Trophoblast cell (in vitro differentiated cells and primary cell): ENCODE data around the gene CYTH2.

Source experiments
- DNase-seq, 2 donors: peaks; one replicate each; pipeline ENCODE4 v3.0.0-alpha.2; 2016
- H2AFZ ChIP-seq: 2 replicates; pipeline ENCODE4 v1.6.1; 2013; ENCODE audit warnings: low read length, moderate library complexity, mild to moderate bottlenecking; ENCODE audit not compliant: insufficient read depth, poor library complexity
- H2AK5ac ChIP-seq: 2 replicates; pipeline ENCODE4 v1.6.1; 2013; ENCODE audit warnings: mild to moderate bottlenecking, low read length
- H2BK120ac ChIP-seq: 2 replicates; pipeline ENCODE4 v1.6.1; 2013; ENCODE audit warnings: low read length, mild to moderate bottlenecking, moderate library complexity; ENCODE audit not compliant: insufficient read depth, poor library complexity
- H2BK12ac ChIP-seq: 2 replicates; pipeline ENCODE4 v1.6.1; 2013; ENCODE audit warnings: mild to moderate bottlenecking, low read length, moderate library complexity
- H2BK5ac ChIP-seq: 2 replicates; pipeline ENCODE4 v1.6.1; 2013; ENCODE audit warnings: low read length, low read depth, moderate library complexity, mild to moderate bottlenecking; ENCODE audit not compliant: poor library complexity
- H3K14ac ChIP-seq: 2 replicates; pipeline ENCODE4 v1.6.1; 2013; ENCODE audit warnings: mild to moderate bottlenecking, low read length
- H3K18ac ChIP-seq: 2 replicates; pipeline ENCODE4 v1.6.1; 2013; ENCODE audit warnings: mild to moderate bottlenecking, low read length
- H3K23ac ChIP-seq: 2 replicates; pipeline ENCODE4 v1.6.1; 2013; ENCODE audit warnings: low read length
- H3K27ac ChIP-seq: 2 replicates; pipeline ENCODE4 v1.5.1; 2013; ENCODE audit warnings: low read depth, mild to moderate bottlenecking, inconsistent platforms, low read length, moderate library complexity
- H3K27me3 ChIP-seq: 2 replicates; pipeline ENCODE4 v1.6.1; 2013; ENCODE audit warnings: inconsistent platforms, mild to moderate bottlenecking, low read length, moderate library complexity; ENCODE audit not compliant: insufficient read depth
- H3K36me3 ChIP-seq, 2 experiments: 1 replicate in 1 of 2; 2 replicates in 1 of 2; pipeline ENCODE4 v1.6.1; 2013; ENCODE audit warnings: low read length in 2 of 2, mild to moderate bottlenecking in 2 of 2, moderate library complexity in 1 of 2; ENCODE audit not compliant: insufficient read depth in 2 of 2, control insufficient read depth in 1 of 2
- H3K4ac ChIP-seq: 2 replicates; pipeline ENCODE4 v1.6.1; 2013; ENCODE audit warnings: low read depth, mild to moderate bottlenecking, low read length, moderate library complexity
- H3K4me1 ChIP-seq, 2 experiments: 1 replicate in 1 of 2; 2 replicates in 1 of 2; pipeline ENCODE4 v1.6.1; 2013; ENCODE audit warnings: low read length in 2 of 2, mild to moderate bottlenecking in 2 of 2, moderate library complexity in 1 of 2; ENCODE audit not compliant: insufficient read depth in 2 of 2, control insufficient read depth in 1 of 2
- H3K4me2 ChIP-seq: 2 replicates; pipeline ENCODE4 v1.6.1; 2013; ENCODE audit warnings: inconsistent platforms, mild to moderate bottlenecking, low read length, moderate library complexity
- H3K4me3 ChIP-seq: 2 replicates; pipeline ENCODE4 v1.5.1; 2013; ENCODE audit warnings: mild to moderate bottlenecking, low read depth, low read length, inconsistent platforms
- H3K79me1 ChIP-seq: one replicate; pipeline ENCODE4 v1.6.1; 2013; ENCODE audit warnings: low read length
- H3K79me2 ChIP-seq: 2 replicates; pipeline ENCODE4 v1.6.1; 2013; ENCODE audit warnings: low read length, mild to moderate bottlenecking; ENCODE audit not compliant: control insufficient read depth, insufficient read depth, poor library complexity
- H3K9ac ChIP-seq: 2 replicates; pipeline ENCODE4 v1.6.1; 2013; ENCODE audit warnings: mild to moderate bottlenecking, low read length
- H3K9me3 ChIP-seq: 2 replicates; pipeline ENCODE4 v1.6.1; 2013; ENCODE audit warnings: low read depth, mild to moderate bottlenecking, control low read depth, inconsistent platforms, low read length; ENCODE audit not compliant: insufficient read depth
- H4K12ac ChIP-seq: 2 replicates; pipeline ENCODE4 v1.6.1; 2013; ENCODE audit warnings: low read depth, mild to moderate bottlenecking, low read length, moderate library complexity
- H4K8ac ChIP-seq: 2 replicates; pipeline ENCODE4 v1.6.1; 2013; ENCODE audit warnings: low read depth, mild to moderate bottlenecking, low read length, moderate library complexity
- H4K91ac ChIP-seq: one replicate; pipeline ENCODE4 v1.6.1; 2013; ENCODE audit warnings: low read depth, mild to moderate bottlenecking, low read length, moderate library complexity
- whole genome bisulfite sequencing: extraction: QIAGEN DNeasy Blood & Tissue Kit; methylation state at CpG from one replicate; pipeline ENCODE4 v1.1.7; 2013; ENCODE audit warnings: missing lambda C conversion rate; ENCODE audit not compliant: insufficient read length, insufficient coverage; ENCODE audit errors: extremely low coverage; 5-methylcytosine and 5-hydroxymethylcytosine counted together

CYTH2 gene

DNA sequence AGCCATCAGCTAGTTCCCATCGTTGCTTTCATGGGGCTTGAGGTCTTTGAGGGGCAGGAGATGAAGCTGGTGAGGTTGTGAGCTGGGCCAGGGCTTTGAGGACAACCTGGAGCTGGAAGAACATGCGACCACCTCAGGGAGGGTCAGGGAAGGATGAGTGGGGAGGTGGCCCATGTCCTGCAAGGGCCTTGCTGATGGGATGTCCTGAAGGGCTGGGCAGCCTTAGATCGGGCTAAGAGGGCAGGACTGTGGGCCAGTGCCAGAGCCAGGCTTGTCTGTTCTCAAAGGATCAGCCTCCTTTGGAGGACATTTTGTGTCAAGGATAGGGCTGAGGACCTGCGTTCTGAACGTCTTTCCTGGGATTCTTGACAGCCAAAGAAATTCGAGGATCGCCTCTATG, 10.5 kb downstream of the CYTH2 start:
- Histone ChIP-seq H3K14ac (no peak overlapping the region), H2AK5ac (no peak overlapping the region), H4K91ac (no peak overlapping the region), H4K12ac (no peak overlapping the region), H3K79me1 (no peaks in the 10 kb centered on the region), H4K8ac (no peak overlapping the region), H3K27ac (no peak overlapping the region), H3K27me3 (no peaks in the 10 kb centered on the region), H3K23ac (no peak overlapping the region), H3K36me3 (peaks cover 68 to 70% of the 10 kb centered on the region in 2 experiments), H3K4ac (no peak overlapping the region), H3K4me3 (no peak overlapping the region), H3K4me2 (no peak overlapping the region), H2BK5ac (no peak overlapping the region), H3K9me3 (no peaks in the 10 kb centered on the region), H3K18ac (no peak overlapping the region), H2BK120ac (no peak overlapping the region), H3K4me1 (no peaks in the 10 kb centered on the region), H3K79me2 (no peaks in the 10 kb centered on the region), H3K9ac (no peak overlapping the region), H2AFZ (no peak overlapping the region), H2BK12ac (no peak overlapping the region)
- DNase-seq, result no peak
- WGBS, result no CpG with 5 or more reads among the region's 7 CpGs

DNA sequence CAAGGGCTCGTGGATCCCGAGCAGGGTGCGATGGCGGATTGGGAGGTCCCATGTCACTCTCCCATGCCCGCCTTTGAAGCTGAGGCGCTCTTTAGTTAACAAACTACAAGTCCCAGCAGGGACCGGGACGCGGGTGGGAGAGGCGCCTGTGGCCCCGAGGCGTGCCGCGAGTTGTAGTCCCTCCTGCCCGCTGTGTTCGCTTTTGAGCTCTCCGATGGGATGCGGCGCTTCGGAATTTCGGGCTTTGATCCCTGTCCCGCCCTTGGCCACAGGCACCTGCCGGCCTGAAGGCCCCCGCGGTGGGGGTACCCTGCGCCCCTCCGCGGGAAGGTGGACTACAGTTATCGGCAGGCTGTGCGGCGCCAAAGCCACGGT, 11.0 kb downstream of the CYTH2 start:
- no CpG with 5 or more reads among the region's 32 CpGs for WGBS
- H3K4me1 ChIP-seq, result no peaks in the 10 kb centered on the region
- H3K27ac ChIP-seq, result no peak overlapping the region
- H3K4ac ChIP-seq, result no peak overlapping the region
- no peak overlapping the region for H2AFZ ChIP-seq
- H2BK120ac ChIP-seq, result no peak overlapping the region
- no peak overlapping the region for H4K8ac ChIP-seq
- no peak overlapping the region for H2AK5ac ChIP-seq
- H3K27me3 ChIP-seq, result no peaks in the 10 kb centered on the region
- no peaks in the 10 kb centered on the region for H3K79me1 ChIP-seq
- peaks cover 64 to 66% of the 10 kb centered on the region in 2 experiments for H3K36me3 ChIP-seq
- DNase-seq, result peak in 1 of 2 donors; percentile 42
- H3K9ac ChIP-seq, result no peak overlapping the region
- no peak overlapping the region for H2BK12ac ChIP-seq
- no peak overlapping the region for H3K14ac ChIP-seq
- H3K4me3 ChIP-seq, result no peak overlapping the region
- H4K12ac ChIP-seq, result no peak overlapping the region
- no peaks in the 10 kb centered on the region for H3K9me3 ChIP-seq
- no peak overlapping the region for H2BK5ac ChIP-seq
- H4K91ac ChIP-seq, result no peak overlapping the region
- no peak overlapping the region for H3K4me2 ChIP-seq
- H3K79me2 ChIP-seq, result no peaks in the 10 kb centered on the region
- H3K23ac ChIP-seq, result no peak overlapping the region
- H3K18ac ChIP-seq, result no peak overlapping the region

DNA sequence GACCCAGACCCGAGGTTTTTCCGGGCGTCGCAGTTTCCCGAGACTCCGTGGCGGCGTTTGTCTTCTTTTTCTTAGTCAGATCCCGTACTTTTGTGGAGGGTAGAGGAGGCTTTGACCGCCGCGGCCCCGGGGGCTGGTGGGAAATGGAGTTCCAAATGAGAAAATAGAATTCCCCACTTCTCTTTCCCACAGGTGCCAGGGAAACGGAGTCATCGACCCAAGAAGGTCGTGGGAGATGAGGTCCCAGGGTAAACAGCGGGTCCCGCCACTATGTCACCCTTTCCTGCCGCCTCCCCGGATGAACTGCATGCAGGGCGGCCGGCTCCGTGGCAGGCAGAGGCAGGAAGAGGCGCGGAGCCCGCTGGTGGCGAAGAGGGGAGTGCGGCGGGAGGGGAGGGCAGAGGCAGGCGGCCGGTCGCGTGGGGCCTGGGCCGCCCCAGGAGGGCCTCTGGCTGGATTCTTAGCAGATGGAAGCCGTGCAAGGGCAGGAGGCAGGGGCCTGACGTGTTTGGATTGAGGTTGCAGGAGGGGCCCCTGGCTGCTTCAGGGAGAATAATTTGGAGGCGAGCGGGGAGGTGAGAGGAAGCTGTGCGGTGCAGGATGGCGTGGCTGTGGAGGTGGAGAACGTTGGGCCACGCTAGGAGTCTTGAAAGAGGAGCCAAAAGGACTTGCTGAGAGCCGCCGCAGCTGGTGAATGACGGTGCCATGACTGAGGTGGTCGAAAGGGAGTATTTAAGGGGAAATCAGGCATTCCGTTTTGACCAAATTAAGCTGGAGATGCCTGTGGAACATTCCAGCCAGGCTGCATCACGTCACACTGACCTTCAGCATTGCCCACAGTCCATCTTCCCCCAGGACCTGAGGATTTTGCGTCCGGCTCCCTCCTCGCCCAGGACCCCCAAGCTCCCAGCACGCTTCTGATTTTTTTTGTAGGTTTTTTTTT, 11.7 kb downstream of the CYTH2 start:
- no peaks in the 10 kb centered on the region for H3K79me2 ChIP-seq
- WGBS, result no CpG with 5 or more reads among the region's 52 CpGs
- H3K27me3 ChIP-seq, result no peaks in the 10 kb centered on the region
- no peaks in the 10 kb centered on the region for H3K9me3 ChIP-seq
- no peak overlapping the region for H4K12ac ChIP-seq
- peaks cover 57 to 59% of the 10 kb centered on the region in 2 experiments for H3K36me3 ChIP-seq
- no peak overlapping the region for H2AK5ac ChIP-seq
- no peak overlapping the region for H3K9ac ChIP-seq
- peak in 1 of 2 donors; percentile 26 for DNase-seq
- no peak overlapping the region for H3K4me3 ChIP-seq
- no peak overlapping the region for H4K91ac ChIP-seq
- H3K4me1 ChIP-seq, result no peaks in the 10 kb centered on the region
- H4K8ac ChIP-seq, result no peak overlapping the region
- no peak overlapping the region for H3K14ac ChIP-seq
- H2BK12ac ChIP-seq, result no peak overlapping the region
- H3K23ac ChIP-seq, result no peak overlapping the region
- no peak overlapping the region for H2BK5ac ChIP-seq
- no peak overlapping the region for H3K27ac ChIP-seq
- H3K79me1 ChIP-seq, result no peaks in the 10 kb centered on the region
- H2BK120ac ChIP-seq, result no peak overlapping the region
- H3K4me2 ChIP-seq, result no peak overlapping the region
- H2AFZ ChIP-seq, result no peak overlapping the region
- H3K18ac ChIP-seq, result no peak overlapping the region
- no peak overlapping the region for H3K4ac ChIP-seq

DNA sequence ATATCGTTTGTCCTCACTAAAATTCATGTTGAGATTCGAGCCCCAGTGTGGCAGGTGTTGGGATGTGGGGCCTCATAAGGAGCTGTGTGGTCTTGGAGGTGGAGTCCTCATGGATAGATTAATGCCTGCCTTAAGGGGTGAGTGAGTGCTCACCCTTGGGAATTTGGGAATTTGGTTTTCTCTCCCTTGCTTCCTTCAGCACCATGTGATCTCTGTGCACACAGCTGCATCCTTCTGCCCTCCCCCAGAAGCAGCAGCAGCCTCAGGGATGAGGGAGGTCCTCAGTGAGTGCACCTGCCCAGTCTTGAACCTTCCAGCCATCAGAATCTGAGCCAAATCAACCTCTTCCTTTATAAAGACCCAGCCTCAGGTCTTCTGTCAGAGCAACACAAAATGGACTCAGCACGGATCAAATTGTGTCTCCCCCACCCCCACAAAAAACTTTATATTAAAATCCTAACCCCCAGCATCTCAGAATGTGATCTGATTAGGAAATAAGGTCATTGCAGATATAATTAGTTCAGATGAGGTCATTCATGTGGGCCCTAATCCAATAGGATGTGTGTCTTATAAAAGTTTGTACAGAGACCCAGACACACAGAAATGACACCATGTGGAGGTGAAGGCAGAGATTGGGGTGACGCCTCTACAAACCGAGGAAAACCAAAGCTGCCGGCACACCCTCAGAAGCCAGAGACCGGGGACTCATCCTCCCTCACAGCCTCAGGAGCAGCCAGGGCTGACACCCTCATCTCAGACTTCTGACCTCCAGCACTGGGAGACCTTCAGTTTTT, 12.9 kb downstream of the CYTH2 start:
- H3K27me3 ChIP-seq, result no peaks in the 10 kb centered on the region
- no peak overlapping the region for H2BK12ac ChIP-seq
- no peak overlapping the region for H2BK120ac ChIP-seq
- H3K9me3 ChIP-seq, result no peaks in the 10 kb centered on the region
- no peak overlapping the region for H3K23ac ChIP-seq
- H2AFZ ChIP-seq, result no peak overlapping the region
- no CpG with 5 or more reads among the region's 7 CpGs for WGBS
- no peaks in the 10 kb centered on the region for H3K4me1 ChIP-seq
- no peak overlapping the region for H2BK5ac ChIP-seq
- no peak overlapping the region for H3K14ac ChIP-seq
- no peak overlapping the region for H3K27ac ChIP-seq
- H2AK5ac ChIP-seq, result no peak overlapping the region
- H4K8ac ChIP-seq, result no peak overlapping the region
- H4K12ac ChIP-seq, result no peak overlapping the region
- DNase-seq, result no peak
- H4K91ac ChIP-seq, result no peak overlapping the region
- no peak overlapping the region for H3K4me3 ChIP-seq
- no peak overlapping the region for H3K4me2 ChIP-seq
- no peaks in the 10 kb centered on the region for H3K79me2 ChIP-seq
- H3K18ac ChIP-seq, result no peak overlapping the region
- H3K79me1 ChIP-seq, result no peaks in the 10 kb centered on the region
- no peak overlapping the region for H3K4ac ChIP-seq
- H3K9ac ChIP-seq, result no peak overlapping the region
- H3K36me3 ChIP-seq, result peaks cover 46 to 47% of the 10 kb centered on the region in 2 experiments
